Stimulated activated CD4-positive, alpha-beta T cell treated with anti-CD3 and anti-CD28 coated beads, Interleukin-12 subunit alpha, Interleukin-12 subunit beta, amount 100 ng/mL, for 48 hours (primary cell): Measurements from ENCODE around the gene ACLY.
"Not testable (repeated sequence)": the region's sequence is repeated elsewhere in the genome, so short reads cannot be mapped to it uniquely, and the experiment has no call there.

Experiments used
- DNase-seq, 3 donors: peaks; one replicate each; pipeline ENCODE4 v3.0.0-alpha.2; 2020; ENCODE audit warnings: low read depth in 2 of 3, low spot score in 1 of 3

ACLY gene

DNA sequence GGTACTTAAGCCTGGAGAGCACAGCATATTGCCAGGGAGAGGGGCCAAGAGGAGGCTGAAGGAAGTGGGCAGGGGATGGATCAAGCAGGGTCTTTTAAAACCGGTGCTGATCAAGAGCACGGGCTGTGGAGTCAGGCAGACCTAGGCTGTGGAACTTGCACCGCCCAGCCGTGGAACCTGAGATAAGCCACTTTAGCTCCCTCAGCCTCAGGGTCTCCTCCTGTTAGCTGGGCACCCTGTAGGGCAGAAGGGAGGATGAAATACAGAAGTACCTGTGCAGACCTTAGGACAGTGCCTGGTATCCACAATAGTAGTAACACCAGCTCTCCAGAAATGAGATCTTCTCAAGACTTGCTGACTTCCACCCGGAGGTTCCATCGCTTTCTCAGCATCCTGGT is 20.9 kb upstream of the ACLY start:
- DNase-seq = no peak

GRCh38 chr17:41939044-41939692 is 20.4 kb upstream of the ACLY start:
- DNase-seq = no peak

DNA sequence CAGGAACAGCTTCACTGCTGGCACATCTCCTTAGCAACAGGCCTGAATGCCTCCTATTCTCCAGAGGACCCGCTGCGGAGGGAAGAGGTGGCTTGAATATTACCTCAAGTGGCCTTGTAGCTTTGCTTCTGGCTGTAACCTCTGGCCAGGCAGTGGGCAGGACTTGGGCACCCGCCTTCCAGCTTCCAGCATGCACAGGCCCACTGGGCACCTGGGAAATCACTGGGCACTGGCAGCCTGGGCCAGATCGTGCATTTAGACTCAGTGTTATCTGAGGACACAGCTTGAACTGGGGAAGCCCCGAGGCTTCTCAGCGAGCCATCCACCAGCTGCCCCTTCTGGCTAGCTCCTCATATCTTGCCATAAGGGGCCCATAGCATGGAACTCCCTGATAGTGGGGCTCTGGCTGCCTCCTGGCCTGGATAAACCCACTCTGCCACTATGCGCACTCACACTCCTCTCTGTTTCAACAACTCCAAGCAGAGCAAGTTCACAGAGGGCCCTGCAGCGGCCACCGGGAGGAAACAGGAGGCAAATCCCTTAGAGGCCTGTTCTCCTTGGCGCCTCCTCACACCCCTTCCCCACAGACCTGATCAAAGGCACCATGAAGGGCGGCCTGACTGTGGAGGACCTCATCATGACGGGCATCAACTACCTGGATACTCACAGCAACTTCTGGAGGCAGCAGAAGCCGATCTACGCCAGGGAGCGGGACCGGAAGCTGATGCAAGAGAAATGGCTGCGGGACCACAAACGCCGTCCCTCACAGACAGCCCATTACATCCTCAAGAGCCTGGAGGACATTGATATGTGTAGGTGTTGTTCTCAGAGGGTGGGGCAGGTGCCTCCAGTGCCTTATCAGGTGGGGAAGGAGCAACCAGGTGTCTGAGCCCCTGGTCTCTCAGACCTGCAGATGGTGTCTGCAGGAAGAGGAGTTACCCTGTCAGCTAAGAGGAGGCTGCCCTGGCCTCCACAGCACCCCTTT is 19.5 kb upstream of the ACLY start:
- no peak for DNase-seq

GRCh38 chr17:41935641-41936040 is 16.9 kb upstream of the ACLY start:
- DNase-seq = no peak

GRCh38 chr17:41932816-41933389 is 14.2 kb upstream of the ACLY start:
- DNase-seq = no peak

DNA sequence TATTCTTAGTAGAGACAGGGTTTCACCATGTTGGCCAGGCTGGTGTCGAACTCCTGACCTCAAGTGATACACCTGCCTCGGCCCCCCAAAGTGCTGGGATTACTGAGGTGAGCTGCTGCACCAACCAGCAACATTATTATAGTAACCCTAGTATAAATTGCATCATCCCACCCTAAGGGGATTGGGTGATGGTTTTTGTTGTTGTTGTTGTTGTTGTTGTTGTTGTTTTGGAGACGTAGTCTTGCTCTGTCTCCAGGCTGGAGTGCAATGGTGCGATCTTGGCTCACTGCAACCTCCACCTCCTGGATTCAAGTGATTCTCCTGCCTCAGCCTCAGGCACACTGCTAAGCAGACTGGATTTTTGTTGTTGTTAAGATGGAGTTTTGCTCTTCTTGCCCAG is 13.0 kb upstream of the ACLY start:
- not testable (repeated sequence) for DNase-seq

- not testable (repeated sequence) for DNase-seq
These were observed 12.0 kb upstream of the ACLY start for GRCh38 chr17:41930833-41931156.

DNA sequence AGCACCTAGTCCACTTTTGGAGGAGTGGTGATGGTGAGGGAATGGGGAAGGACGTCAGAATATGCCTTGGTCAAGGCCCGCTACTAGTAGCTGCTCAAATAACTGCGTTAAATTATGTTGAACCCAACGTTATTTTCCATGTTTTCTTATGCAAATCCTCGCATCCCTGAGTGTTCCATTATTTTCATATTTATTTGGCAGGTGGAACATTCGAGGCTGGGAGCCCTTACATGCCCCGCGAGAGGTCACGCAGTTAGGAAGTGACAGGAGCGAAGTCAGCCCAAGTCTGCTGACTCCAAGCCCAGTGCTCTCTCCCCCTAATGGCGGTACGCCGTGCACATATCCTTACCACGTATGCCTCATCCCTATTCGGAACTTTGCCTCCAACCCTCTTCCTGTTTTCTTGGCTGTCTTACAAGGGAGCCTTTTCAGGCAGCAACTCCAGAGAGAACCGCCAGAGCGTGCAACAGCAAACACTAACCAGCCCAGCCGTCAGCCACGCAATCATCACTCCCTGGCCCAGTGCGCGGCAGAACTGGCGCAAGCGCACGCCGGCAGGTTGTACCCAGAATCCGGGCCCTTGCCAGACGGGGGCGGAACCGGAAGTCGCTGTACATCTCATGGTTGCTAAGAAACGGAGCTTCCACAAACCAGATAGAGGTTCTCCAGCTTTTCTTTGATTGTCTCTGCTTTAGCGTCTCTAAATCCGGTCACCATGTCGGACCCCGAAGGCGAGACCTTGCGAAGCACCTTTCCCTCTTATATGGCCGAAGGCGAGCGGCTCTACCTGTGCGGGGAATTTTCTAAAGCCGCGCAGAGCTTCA is 11.5 kb upstream of the ACLY start, which contains the start of gene ODAD4:
TSS of gene ODAD4 (plus strand) at position 609 of the 824 bp plus-strand sequence. CDS start at position 716, 107 bp downstream.
- DNase-seq = peak; percentile 91 to 96 (median 94)

GRCh38 chr17:41928693-41929251 is 10.0 kb upstream of the ACLY start:
- peak in 1 of 3 donors; percentile 8 for DNase-seq

DNA sequence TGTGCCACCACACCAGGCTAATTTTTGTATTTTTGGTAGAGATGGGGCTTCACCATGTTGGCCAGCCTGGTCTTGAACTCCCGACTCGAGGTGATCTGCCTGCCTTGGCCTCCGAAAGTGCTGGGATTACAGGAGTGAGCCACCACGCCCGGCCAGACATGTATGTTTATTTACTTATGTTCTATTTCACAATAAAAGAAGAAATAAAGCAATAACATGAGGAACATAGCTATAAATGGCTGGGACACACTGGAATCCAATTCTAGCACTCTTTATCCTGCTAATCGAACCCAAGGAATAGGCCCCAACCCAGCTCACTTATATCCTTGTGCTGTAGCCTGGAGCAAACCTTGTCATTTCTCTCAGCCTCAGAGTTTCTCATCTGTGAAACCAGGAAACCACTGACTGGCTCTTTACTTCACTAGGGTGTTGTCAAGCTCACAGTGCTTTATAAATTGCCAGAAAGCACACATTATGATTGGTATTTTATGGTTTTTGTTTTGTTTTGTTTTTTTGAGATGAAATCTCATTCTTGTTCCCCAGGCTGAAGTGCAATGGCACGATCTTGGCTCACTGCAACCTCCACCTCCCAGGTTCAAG is 7.3 kb upstream of the ACLY start:
- DNase-seq = no peak

DNA sequence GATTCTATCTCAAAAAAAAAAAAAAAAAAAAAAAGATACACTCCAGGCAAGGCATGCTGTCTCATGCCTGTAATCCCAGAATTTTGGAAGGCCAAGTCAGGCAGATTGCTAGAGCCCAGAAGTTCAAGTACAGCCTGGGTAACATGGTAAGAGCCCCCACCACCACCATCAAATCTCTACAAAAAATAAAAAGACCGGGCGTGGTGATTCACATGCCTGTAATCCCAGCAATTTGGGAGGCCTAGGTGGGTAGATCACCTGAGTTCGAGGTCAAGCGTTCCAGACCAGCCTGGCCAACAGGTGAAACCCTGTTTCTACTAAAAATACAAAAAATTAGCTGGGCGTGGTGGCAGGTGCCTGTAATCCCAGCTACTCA is 1.8 kb upstream of the ACLY start:
- DNase-seq = no peak

DNA sequence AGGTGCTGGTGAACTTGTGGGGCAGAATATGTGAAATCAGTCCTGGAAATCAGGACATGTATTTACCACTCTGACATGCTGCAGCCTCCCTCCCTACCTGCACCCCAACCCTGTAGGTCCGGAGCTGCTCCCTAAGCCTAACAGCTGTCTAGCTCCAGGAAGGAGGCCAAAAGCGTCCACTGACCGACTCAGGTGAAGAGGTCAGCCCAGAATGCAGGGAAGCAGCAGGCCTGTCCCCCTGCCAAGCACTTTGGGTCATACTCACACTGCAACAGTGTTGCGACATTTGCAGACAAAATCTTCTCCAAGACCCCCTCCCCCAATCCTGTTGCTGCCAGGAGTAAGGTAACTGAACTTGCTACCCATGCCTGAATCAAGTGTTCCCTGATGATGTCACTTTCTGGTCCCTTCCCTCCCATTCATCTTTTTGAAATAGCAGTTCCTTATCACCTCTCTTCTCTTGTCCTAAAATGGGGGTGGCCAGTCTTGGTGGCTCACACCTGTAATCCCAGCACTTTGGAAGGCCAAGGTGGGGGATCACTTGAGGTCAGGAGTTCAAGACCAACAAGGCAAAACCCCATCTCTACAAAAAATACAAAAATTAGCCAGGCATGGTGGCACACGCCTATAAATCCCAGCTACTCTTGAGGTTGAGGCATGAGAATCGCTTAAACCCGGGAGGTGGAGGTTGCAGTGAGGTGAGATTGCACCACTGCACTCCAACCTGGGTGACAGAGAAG is 1.3 kb upstream of the ACLY start:
- no peak for DNase-seq

DNA sequence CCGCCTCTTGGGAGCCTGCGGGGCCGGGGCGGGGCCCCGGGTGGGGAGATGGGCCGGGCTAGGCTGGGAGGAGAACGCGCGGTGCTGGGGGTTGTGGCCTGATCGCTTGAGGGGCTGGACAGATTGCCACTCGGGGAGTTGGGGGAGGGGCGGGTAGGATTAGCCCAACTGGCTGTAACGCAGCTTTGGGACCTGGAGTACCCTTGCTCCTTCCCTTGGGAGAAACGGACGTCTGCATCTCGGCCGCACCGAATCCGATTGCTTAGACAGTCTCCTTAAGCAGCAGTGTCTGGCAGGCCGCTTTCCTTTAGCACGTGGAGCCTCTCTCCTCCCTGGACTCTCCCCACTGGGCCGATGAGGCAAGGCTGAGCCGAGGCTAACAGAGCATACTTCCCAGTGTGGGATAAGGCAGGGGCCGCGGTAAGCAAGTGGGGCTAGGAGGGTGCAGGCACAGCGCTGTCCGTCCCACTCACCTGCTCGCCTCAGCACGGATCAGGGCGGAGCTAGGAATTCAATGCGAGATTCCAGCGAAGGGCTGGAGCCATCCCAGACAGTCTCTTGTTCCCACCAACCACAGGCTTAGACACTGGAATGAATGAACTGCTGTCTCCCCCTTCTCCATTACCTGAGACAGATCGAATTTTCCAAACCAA is 540 bp upstream of the ACLY start:
- DNase-seq = no peak

- peak in 1 of 3 donors; percentile 26 for DNase-seq
These were observed 955 bp downstream of the ACLY start for GRCh38 chr17:41917679-41918313.

GRCh38 chr17:41917192-41917591 is 1.6 kb downstream of the ACLY start:
- DNase-seq = no peak

GRCh38 chr17:41915566-41915965 is 3.2 kb downstream of the ACLY start:
- no peak for DNase-seq

DNA sequence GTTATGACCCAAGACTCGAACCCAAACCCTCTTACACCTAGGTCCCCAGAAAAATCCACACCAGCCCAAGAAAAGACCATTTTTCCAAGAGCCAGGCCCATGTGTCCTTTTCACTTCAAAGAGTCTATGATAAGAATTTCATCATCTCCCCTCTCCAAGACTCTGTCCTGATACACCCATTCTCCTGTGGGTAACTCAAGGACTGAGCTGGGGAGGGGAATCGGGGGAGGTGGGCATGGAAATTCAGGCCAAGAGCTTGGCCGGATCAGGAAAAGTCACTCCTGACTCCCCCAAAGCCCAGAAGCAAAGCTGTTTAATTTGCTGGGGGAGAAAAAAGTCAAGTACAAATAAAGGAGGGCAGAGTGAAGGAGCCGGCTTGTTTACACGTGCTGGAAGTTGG is 3.7 kb downstream of the ACLY start:
- DNase-seq = no peak

DNA sequence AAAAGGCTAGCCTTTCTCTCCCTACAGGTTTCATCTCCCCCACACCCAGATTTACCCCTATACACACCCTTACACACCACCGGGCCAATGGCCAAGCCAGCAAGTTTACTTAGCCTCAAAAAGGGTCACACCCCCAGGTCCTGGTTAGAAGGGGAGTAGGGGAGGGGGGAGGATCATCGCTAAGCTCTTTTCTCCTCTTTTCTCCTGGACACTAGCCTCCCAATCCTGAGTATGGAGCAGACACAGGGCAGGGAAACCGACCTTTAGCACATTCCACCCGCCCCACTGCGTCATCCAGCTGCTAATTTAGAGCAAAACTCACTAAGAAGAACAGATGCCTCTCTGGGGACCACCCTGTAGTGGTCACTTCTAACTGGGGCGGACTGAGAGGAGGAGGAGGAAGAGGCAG is 4.4 kb downstream of the ACLY start:
- no peak for DNase-seq

GRCh38 chr17:41913798-41914197 is 5.0 kb downstream of the ACLY start:
- no peak for DNase-seq
